ENCODE data around the gene SSX4B. TPM values are rescaled to one million over a fixed set of nuclear protein-coding genes. Genes with fewer than 3 reads are reported as not detected.
"Not testable (repeated sequence)": the region's sequence is repeated elsewhere in the genome, so short reads cannot be mapped to it uniquely, and the experiment has no call there.

SSX4B gene
- total RNA-seq, 2 donors from 2014 or later: 1.00 to 1.5 TPM

DNA sequence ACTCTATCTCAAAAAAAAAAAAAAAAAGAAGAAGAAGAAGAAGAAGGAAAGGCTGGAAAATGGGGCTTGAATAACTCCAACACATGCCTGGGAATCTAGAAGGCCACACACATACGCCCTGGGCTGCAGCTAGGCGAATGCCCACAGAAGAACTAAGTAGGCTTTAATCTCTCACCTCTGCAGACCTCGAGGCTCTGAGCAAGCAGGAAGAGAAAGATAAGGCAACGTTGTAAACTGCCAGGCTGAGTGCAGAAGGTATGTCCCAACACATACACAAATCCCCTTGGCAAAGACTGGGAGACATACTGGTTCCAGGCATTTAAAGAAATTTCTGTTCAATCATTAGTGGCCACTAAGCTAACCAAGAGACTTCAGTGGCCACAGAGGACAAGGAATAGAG, 39.9 kb upstream of the SSX4B start:
- peaks cover 45% of the 10 kb centered on the region for H3K9me3 Mint-ChIP-seq
- no peak overlapping the region for H3K27ac Mint-ChIP-seq
- Histone ChIP-seq H3K27ac (ENCODE audit: low read depth, low read length) (no peak overlapping the region), H3K4me3 (ENCODE audit: low read length) (no peak overlapping the region), H3K9me3 (ENCODE audit: control insufficient read depth, low read length) (no peaks in the 10 kb centered on the region), H3K36me3 (ENCODE audit: control insufficient read depth, insufficient read depth, low read length) (no peaks in the 10 kb centered on the region), H3K9ac (ENCODE audit: extremely low read depth, low read length, poor library complexity, severe bottlenecking) (no peak overlapping the region), H3K4me1 (ENCODE audit: control insufficient read depth, insufficient read depth, low read length) (no peaks in the 10 kb centered on the region), H3K27me3 (ENCODE audit: control insufficient read depth, insufficient read depth, low read length, poor library complexity, severe bottlenecking) (no peaks in the 10 kb centered on the region)
- H3K4me3 Mint-ChIP-seq: no peak overlapping the region
- H3K36me3 Mint-ChIP-seq (ENCODE audit: low read depth): peaks cover 1% of the 10 kb centered on the region
- H3K4me1 Mint-ChIP-seq: no peaks in the 10 kb centered on the region
- 55% methylated on average over 3 of the region's 4 CpGs; no CpG with 5 or more reads in 1 of the 2 experiments for whole genome bisulfite sequencing, 2 experiments (ENCODE audit: insufficient coverage in 1 of 2, insufficient read length in 1 of 2)
- no peak for DNase-seq
- H3K27me3 Mint-ChIP-seq (ENCODE audit: insufficient read depth): peaks cover 2% of the 10 kb centered on the region
- TF ChIP-seq, protein P1, sequence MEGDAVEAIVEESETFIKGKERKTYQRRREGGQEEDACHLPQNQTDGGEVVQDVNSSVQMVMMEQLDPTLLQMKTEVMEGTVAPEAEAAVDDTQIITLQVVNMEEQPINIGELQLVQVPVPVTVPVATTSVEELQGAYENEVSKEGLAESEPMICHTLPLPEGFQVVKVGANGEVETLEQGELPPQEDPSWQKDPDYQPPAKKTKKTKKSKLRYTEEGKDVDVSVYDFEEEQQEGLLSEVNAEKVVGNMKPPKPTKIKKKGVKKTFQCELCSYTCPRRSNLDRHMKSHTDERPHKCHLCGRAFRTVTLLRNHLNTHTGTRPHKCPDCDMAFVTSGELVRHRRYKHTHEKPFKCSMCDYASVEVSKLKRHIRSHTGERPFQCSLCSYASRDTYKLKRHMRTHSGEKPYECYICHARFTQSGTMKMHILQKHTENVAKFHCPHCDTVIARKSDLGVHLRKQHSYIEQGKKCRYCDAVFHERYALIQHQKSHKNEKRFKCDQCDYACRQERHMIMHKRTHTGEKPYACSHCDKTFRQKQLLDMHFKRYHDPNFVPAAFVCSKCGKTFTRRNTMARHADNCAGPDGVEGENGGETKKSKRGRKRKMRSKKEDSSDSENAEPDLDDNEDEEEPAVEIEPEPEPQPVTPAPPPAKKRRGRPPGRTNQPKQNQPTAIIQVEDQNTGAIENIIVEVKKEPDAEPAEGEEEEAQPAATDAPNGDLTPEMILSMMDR (conservative IDR thresholded peaks at IDR 0.05): no peak

DNA sequence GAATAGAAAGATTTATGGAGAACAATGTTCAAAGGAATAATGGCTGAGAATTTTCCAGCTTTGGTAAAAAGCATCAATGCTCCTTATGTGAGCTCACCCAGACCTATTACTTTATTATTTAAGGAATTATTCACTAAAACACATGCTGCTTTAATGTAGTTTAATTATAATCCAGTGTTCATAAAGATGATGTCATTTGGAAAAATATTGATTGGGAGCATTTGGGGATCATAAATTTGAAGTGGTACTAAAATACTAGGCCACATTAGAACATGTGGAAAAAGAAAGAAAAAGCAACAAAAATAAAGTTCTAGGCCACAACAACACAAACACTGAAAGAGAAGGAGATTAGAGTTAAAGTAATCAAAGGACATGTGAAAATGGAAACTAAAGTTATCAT, 38.3 kb upstream of the SSX4B start:
- H3K4me3 ChIP-seq (ENCODE audit: low read length): no peak overlapping the region
- H3K4me3 Mint-ChIP-seq: no peak overlapping the region
- no peaks in the 10 kb centered on the region for H3K27me3 ChIP-seq (ENCODE audit: control insufficient read depth, insufficient read depth, low read length, poor library complexity, severe bottlenecking)
- H3K9me3 ChIP-seq (ENCODE audit: control insufficient read depth, low read length): no peaks in the 10 kb centered on the region
- H3K9me3 Mint-ChIP-seq: peaks cover 44% of the 10 kb centered on the region
- H3K4me1 Mint-ChIP-seq: no peaks in the 10 kb centered on the region
- no peaks in the 10 kb centered on the region for H3K36me3 Mint-ChIP-seq (ENCODE audit: low read depth)
- no peak overlapping the region for H3K9ac ChIP-seq (ENCODE audit: extremely low read depth, low read length, poor library complexity, severe bottlenecking)
- TF ChIP-seq, protein P1 (conservative IDR thresholded peaks at IDR 0.05): no peak
- H3K27ac ChIP-seq (ENCODE audit: low read depth, low read length): no peak overlapping the region
- no peaks in the 10 kb centered on the region for H3K36me3 ChIP-seq (ENCODE audit: control insufficient read depth, insufficient read depth, low read length)
- H3K27ac Mint-ChIP-seq: no peak overlapping the region
- DNase-seq: no peak
- H3K27me3 Mint-ChIP-seq (ENCODE audit: insufficient read depth): peaks cover 3% of the 10 kb centered on the region
- H3K4me1 ChIP-seq (ENCODE audit: control insufficient read depth, insufficient read depth, low read length): no peaks in the 10 kb centered on the region

DNA sequence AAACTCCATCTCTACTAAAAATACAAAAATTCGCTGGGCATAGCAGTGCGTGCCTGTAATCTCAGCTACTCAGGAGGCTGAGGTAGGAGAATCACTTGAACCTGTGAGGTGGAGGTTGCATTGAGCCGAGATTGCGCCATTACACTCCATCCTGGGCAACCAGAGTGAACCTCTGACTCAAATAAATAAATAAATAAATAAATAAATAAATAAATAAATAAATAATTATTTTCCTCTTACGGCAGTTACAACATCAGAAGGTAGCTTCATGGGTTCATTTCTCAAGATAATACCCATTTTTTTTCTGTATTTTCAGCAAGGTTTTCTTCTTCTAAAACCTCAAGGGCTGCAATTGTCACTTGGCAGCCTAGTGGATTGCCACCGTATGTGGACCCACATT, 35.4 kb upstream of the SSX4B start:
- H3K27me3 Mint-ChIP-seq (ENCODE audit: insufficient read depth); H3K4me1 Mint-ChIP-seq; H3K27ac ChIP-seq (ENCODE audit: low read depth, low read length); H3K36me3 Mint-ChIP-seq (ENCODE audit: low read depth); H3K27ac Mint-ChIP-seq; H3K9me3 ChIP-seq (ENCODE audit: control insufficient read depth, low read length); H3K36me3 ChIP-seq (ENCODE audit: control insufficient read depth, insufficient read depth, low read length); H3K9ac ChIP-seq (ENCODE audit: extremely low read depth, low read length, poor library complexity, severe bottlenecking); H3K4me3 Mint-ChIP-seq; H3K4me1 ChIP-seq (ENCODE audit: control insufficient read depth, insufficient read depth, low read length); DNase-seq; H3K4me3 ChIP-seq (ENCODE audit: low read length); H3K27me3 ChIP-seq (ENCODE audit: control insufficient read depth, insufficient read depth, low read length, poor library complexity, severe bottlenecking): not testable (repeated sequence)
- peaks cover 49% of the 10 kb centered on the region for H3K9me3 Mint-ChIP-seq
- WGBS, 2 experiments (ENCODE audit: insufficient coverage in 1 of 2, insufficient read length in 1 of 2): 90 to 100% methylated on average over 1 to 4 of the region's 6 CpGs

DNA sequence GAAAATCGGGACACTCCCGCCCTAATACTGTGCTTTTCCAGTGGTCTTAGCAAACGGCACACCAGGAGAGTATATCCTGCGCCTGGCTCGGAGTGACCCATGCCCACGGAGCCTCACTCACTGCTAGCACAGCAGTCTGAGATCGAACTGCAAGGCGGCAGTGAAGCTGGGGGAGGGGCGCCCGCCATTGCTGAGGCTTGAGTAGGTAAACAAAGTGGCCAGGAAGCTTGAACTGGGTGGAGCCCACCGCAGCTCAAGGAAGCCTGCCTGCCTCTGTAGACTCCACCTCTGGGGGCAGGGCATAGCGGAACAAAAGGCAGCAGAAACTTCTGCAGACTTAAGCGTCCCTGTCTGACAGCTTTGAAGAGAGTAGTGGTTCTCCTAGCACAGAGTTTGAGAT, 22.0 kb upstream of the SSX4B start:
- not testable (repeated sequence) for H3K27ac Mint-ChIP-seq; H3K4me3 ChIP-seq (ENCODE audit: low read length); H3K4me3 Mint-ChIP-seq; H3K4me1 ChIP-seq (ENCODE audit: control insufficient read depth, insufficient read depth, low read length); H3K27ac ChIP-seq (ENCODE audit: low read depth, low read length); DNase-seq; H3K27me3 Mint-ChIP-seq (ENCODE audit: insufficient read depth); H3K4me1 Mint-ChIP-seq; H3K9ac ChIP-seq (ENCODE audit: extremely low read depth, low read length, poor library complexity, severe bottlenecking); H3K9me3 ChIP-seq (ENCODE audit: control insufficient read depth, low read length); H3K27me3 ChIP-seq (ENCODE audit: control insufficient read depth, insufficient read depth, low read length, poor library complexity, severe bottlenecking); H3K36me3 ChIP-seq (ENCODE audit: control insufficient read depth, insufficient read depth, low read length); H3K36me3 Mint-ChIP-seq (ENCODE audit: low read depth)
- peaks cover 69% of the 10 kb centered on the region for H3K9me3 Mint-ChIP-seq
- WGBS, 2 experiments (ENCODE audit: insufficient coverage in 1 of 2, insufficient read length in 1 of 2): 70 to 82% methylated on average over 2 to 13 of the region's 13 CpGs

DNA sequence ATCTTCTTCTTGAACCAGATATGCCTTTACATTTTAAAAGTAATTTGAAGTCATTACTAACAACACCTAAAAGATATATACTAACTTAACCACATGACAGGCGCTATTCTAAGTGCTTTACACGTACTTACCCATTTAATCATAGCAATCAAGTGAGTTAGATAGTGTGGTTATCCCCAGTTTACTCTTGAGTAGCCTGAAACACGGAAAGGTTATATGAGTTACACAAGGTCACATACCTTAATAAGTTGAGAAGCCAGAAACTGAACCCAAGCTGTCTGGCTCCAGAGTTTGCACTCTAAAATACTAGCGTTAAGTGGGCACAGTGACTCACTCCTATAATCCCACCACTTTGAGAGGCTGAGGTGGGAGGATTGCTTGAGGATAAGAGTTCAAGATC, 18.4 kb upstream of the SSX4B start:
- not testable (repeated sequence) for H3K27me3 ChIP-seq (ENCODE audit: control insufficient read depth, insufficient read depth, low read length, poor library complexity, severe bottlenecking); DNase-seq; H3K27ac ChIP-seq (ENCODE audit: low read depth, low read length); H3K36me3 ChIP-seq (ENCODE audit: control insufficient read depth, insufficient read depth, low read length); H3K4me1 ChIP-seq (ENCODE audit: control insufficient read depth, insufficient read depth, low read length); H3K27ac Mint-ChIP-seq; H3K4me1 Mint-ChIP-seq; H3K4me3 ChIP-seq (ENCODE audit: low read length); H3K9me3 ChIP-seq (ENCODE audit: control insufficient read depth, low read length); H3K9ac ChIP-seq (ENCODE audit: extremely low read depth, low read length, poor library complexity, severe bottlenecking); H3K36me3 Mint-ChIP-seq (ENCODE audit: low read depth); H3K4me3 Mint-ChIP-seq; H3K27me3 Mint-ChIP-seq (ENCODE audit: insufficient read depth)
- WGBS, 2 experiments (ENCODE audit: insufficient coverage in 1 of 2, insufficient read length in 1 of 2): 100% methylated on average over 1 to 2 of the region's 4 CpGs
- H3K9me3 Mint-ChIP-seq: peaks cover 57% of the 10 kb centered on the region

DNA sequence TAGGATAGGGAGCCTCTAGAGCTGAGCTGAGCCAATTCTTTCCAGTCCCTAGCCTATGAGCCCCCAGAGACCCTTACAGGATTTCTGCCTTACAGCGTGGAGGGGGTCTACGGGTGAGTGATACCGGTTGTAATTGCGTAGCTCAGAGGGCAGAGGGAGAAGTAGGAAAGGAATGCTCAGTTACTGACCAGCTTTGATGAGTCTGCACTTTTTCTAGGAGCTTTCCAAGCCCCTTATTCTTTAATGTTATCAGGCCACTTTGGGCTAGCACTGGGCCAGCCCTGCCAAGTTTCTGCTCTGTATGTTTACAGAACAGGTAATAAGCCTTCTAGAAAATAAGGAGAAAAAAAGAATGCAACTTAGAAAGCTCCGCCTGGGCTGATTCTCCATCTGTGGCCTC, 17.8 kb upstream of the SSX4B start:
- H3K9ac ChIP-seq (ENCODE audit: extremely low read depth, low read length, poor library complexity, severe bottlenecking); H3K27me3 ChIP-seq (ENCODE audit: control insufficient read depth, insufficient read depth, low read length, poor library complexity, severe bottlenecking); H3K27me3 Mint-ChIP-seq (ENCODE audit: insufficient read depth); DNase-seq; H3K4me3 Mint-ChIP-seq; H3K36me3 ChIP-seq (ENCODE audit: control insufficient read depth, insufficient read depth, low read length); H3K9me3 ChIP-seq (ENCODE audit: control insufficient read depth, low read length); H3K4me3 ChIP-seq (ENCODE audit: low read length); H3K36me3 Mint-ChIP-seq (ENCODE audit: low read depth); H3K27ac Mint-ChIP-seq; H3K4me1 Mint-ChIP-seq; H3K4me1 ChIP-seq (ENCODE audit: control insufficient read depth, insufficient read depth, low read length); H3K27ac ChIP-seq (ENCODE audit: low read depth, low read length): not testable (repeated sequence)
- H3K9me3 Mint-ChIP-seq: peaks cover 52% of the 10 kb centered on the region
- WGBS, 2 experiments (ENCODE audit: insufficient coverage in 1 of 2, insufficient read length in 1 of 2): 100% methylated on average over 1 of the region's 5 CpGs; no CpG with 5 or more reads in 1 of the 2 experiments
